GM23248 (cell line): ENCODE results near the gene SIPA1L3.

ENCODE experiments used
- EZH2 ChIP-seq: fragments of 200-600 bp; sonication (generic); IDR thresholded peaks from 2 replicates; pipeline ENCODE4 v1.6.1; 2018; ENCODE audit warnings: antibody characterized with exemption, mild to moderate bottlenecking; ENCODE audit not compliant: insufficient read depth, poor library complexity, severe bottlenecking
- EZH2phosphoT487 ChIP-seq: fragments of 200-600 bp; sonication (generic); IDR thresholded peaks from 2 replicates; pipeline ENCODE4 v1.6.1; 2018; ENCODE audit warnings: antibody characterized with exemption, moderate library complexity, mild to moderate bottlenecking, low read depth; ENCODE audit not compliant: insufficient read depth

DNA sequence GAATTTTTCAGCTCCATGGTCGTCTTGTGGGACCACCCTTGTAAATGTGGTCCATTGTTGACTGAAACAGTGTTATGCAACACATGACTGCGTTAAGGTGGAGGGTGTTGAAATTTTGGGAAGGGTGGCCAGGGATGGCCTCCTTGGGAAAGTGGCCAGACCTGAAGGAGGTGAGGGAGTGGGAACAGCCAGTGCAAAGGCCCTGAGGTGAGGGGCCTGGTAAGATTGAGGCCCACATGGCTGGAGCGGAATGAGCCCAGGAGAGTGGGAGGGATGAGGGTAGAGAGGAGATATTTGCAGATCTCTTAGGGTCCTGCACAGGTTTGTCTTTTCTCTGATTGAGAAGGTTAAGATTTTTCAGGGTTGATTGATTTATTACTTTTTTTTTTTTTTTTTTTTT, 18.2 kb downstream of the SIPA1L3 start:
- TF ChIP-seq EZH2phosphoT487 (no peak), EZH2 (no peak)
